Measurements from ENCODE around the gene C9.
"Not testable (repeated sequence)": the region's sequence is repeated elsewhere in the genome, so short reads cannot be mapped to it uniquely, and the experiment has no call there.

C9 gene

DNA sequence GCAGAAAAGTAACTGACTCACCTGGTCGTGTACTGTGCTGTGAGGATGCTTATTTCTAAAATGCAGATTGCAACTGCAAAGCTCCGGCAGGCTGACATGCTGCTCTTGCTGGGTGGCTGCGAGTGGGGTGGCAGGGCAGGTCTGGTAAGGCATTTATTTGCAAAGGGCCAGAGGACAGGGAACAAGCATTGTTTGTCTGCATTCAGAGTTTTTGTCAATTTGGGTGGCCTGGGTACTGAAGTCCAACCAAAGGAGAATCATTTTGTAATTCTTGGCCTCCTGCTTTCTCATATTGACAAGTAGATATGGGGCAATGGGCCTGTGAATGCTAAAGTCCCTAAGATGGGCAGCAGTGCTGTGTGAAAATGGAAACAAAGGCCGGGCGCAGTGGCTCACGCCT lies at the start of gene C9:
Gene C9 (minus strand): TSS at position 129 of the 400 bp plus-strand sequence. CDS start 31 bp downstream, at position 98.
- no peak for DNase-seq

DNA sequence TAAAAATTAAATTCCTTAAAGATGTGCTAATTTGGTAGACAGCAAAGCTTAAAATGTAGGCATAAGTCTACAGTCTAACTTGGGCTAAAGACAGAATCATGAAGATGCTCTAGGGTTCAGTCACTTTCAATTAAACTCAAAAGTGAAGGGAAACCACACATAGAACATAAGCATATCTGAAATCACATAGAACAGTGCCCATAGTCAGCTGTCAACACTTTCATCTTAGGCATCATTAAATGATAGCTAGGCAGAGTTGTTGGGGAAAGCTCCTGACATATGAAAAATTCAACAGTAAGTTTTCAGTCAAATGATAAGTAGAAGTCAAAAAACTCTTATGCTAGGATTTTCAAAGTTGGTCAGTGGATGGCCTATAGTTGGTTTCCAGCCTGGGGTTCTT lies 49.5 kb upstream of the C9 start:
- DNase-seq, result no peak

DNA sequence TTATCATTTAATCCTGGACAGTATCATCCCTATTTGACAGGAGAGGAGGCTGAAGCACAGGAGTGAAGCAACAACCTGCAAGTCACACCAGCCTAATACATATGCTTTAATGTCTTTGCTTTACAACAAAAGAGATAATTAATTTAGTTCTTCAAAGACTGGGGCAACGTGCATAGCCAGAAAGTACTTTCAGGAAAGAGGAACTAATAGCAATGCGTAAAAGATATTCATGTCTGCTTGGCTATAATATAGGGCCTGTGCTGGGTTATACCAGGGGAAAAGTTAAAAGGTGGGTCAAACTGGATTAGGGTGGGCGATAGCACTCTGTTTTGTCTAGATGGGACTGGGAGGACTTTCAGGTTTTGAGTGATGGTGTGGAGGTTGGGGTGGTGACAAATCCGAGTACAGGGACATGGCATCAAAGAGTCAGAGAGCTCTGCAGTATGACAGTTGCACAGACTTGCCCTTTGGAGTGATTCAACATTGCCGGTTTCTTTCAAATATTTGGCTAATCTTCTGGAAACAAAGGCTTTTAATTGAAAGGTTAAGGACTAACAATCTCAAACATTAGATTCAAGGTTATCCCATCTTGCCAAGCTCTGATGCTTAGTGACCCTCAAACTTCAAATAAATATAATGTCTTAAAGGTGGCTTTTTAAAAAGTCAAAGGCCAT lies 48.6 kb upstream of the C9 start:
- DNase-seq, result no peak

DNA sequence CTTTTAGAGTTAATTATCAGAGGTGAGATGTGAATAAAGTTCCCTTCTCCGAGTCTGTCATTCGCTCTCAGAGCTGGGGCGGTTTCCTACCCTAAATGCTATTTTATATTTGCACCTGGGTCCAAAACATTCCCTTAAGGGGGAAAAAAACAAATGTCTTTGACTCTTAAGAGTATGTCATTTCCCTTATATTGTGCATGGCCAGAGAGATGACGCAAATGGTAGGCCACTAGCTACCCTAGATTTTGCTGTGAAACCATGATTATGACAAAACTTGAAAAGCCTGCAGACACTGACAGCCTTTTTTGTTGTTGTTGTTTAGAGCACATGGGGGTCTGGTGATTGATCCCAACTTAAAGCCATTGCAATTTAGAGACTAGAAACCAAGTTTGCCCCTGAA lies 47.7 kb upstream of the C9 start:
- DNase-seq, result no peak

DNA sequence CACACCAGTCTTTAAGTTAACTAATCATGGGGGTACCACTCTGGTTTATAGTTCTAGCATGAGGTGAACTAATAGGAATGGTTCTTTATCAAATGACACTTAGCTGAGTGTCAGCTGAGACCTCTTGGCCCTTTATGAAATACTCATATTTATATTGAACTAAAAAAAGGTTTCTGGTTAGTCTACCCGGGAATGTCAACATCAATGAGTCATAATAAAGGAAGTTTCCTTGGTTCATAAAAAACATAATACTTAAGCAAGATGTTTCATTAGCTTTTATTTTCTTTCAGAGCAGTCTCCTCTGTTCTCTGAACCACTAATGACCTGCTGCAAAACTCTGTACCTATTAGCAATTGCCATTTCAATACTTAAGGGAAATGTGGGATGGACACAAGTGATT lies 46.8 kb upstream of the C9 start:
- DNase-seq, result no peak

DNA sequence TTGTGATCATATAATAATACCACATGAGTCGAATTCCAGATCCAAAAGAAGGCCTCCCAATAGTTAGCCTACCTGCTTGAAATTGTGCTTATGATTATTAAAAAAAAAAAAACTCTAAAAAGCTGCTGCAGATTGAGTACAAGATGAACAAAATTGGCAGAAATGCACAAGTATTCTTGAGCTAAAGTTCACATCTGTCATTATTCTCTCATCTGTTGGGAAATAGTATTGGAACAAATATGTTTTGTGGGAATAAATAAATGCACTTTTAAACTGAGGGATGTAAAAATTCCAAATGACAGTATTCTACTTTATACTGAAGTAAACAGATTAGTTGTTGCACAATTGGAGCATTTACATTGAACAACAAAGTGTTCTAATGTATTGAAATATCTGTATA lies 44.7 kb upstream of the C9 start:
- no peak for DNase-seq

DNA sequence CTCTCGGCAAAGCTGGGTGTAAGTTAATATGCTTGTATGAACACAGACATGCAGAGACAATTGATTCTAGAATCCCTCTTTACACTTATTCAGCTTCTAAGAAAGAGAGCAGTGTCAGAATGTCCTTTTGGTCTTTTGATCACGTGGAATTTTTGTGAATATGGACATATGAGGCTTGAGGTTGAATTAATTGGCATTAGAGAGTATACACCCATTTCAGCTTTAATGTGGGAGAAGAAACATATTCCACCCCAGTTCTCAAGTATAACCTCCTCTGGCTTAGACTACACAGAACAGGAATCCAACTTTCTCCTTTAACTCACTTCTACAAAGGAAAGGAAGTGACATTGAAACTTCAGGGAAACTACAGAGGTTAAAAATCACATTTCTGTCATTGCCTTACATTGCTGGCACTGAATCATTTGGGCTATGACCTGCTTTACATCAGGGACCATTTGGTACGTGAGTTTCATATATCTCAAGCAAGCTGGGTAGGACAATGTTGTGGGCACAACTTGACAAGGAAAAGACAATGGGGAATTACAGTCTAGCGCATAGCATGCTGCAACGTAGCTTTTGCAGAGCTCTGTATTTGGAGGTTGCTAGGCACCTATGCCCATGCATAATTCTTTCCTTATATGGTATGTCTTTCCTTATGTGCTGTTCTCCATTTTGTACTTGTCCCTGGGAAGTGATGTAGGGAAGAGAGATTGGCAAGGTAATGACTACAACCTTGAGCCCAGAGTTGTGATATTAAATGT lies 41.0 kb upstream of the C9 start:
- no peak for DNase-seq

DNA sequence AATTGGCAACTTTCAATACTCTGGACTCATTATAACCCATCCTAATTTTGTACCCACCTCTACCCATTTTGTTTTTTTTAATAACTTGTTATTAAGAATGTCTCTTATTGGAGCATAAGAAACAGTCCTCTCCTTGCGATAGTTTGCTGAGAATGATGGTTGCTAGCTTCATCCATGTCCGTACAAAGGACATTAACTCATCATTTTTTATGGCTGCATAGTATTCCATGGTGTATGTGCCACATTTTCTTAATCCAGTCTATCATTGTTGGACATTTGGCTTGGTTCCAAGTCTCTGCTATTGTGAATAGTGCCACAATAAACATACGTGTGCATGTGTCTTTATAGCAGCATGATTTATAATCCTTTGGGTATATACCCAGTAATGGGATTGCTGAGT lies 39.5 kb upstream of the C9 start:
- not testable (repeated sequence) for DNase-seq

DNA sequence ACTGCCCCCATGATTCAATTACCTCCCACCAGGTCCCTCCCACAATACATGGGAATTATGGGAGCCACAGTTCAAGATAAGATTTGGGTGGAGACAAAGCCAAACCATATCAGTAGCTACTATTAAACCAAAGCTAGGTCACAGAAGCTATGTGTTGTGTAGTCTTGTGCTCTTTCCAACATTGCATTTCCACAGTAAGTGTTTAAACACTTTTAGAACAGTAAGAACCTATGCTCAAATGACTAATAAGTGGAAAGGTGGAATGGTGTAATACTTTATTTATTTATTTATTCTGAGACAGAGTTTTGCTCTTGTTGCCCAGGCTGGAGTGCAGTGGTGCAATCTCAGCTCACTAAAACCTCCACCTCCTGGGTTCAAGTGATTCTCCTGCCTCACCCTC lies 37.8 kb upstream of the C9 start:
- not testable (repeated sequence) for DNase-seq

DNA sequence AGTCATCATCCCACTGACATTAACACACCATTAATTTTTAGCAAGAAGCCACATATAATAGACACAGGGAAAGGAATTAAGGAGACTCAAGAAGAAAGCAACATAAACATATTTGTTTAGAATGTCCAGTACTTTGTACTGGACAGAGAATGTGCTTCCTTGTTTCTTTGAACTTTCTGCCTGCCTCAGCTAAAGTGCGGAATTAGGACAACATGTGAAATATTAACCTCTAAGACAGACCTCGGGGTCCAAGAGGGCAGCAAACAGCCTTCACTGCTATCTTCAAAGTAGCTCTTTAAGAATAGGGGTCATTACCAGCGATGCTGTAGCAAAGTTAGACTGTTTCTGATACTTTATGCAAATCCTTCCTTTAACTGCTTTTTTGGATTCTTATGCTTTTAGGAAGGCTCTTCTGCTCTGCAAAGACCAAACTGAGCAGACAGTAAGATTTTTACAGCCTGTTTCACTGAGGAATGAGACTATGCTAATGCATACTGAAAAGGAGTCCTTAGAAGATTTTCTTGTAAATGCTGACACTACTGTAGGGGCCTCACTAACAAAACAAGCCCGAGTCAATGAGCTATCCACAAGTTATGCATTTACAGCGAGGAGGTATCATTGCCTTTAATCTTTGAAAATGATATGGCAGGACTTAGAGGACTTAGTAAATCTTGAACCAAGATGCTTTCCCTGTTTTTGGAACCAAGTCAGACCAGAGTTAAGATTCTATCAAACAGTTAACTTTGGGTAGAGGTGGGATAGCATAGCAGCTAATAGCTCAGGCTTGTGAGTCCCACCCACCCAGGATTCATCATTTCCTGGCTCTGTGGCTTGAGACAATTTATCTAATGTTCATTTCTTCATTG lies 36.7 kb upstream of the C9 start:
- DNase-seq, result no peak

DNA sequence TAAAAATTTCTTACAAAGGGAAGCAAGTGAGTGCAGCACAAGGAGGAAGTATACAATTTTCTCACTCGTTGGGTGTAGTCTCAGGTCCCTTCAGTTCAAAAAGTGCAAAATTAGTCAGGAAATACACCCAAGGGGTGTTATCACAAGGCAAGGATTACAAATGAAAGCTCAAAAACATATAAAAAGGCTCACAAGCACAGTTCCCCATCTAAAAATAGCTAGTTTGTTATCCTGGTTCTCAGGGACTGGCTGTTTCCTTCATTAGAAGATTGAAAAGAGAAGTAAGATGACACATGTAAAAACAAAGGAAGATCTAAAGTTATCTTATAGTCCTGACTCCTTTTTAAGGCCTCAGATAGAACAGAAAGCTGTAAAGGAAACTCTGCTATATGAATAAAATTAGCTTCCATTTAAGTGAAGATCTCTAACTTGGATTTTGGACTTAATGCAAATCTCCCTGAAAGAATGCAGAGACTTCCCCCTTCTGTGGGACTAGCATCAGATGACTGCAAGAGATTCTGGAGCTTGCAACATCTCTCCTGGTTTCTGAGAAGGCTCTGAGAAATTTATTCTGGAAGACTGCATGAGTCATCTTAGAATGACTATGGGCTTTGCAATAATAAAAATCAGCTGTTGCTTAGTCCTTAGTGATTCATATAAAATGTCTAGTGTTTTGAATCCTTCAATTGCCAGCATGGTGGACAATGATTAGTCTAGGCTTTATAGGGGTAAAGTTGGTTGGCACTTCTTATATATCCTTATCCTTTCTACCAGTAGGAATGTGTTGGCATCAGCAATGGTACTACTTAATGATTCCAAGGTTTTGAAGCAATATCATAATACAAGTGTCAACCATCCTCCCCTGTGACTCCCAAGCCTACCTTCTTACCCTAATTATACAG lies 35.1 kb upstream of the C9 start:
- no peak for DNase-seq

DNA sequence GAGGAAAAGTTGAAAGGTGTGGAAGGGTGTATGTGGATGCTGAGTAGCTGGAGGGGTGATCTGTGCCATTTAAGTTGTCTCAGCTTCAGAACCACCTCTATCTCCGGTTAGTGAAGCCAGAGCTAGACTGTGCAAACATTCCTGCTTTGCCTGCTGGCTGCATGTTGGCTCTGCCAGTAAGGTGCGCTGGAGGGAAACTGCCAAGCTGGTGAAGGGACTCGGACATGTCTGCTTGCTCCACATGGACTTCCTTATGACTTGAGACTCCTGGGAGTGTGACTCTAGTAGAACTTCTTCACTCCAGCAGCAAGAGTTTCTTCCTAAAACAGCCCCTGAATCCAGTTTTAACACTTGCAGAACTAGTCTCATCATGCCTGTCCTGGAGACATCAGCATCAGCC lies 32.5 kb upstream of the C9 start:
- DNase-seq, result no peak

DNA sequence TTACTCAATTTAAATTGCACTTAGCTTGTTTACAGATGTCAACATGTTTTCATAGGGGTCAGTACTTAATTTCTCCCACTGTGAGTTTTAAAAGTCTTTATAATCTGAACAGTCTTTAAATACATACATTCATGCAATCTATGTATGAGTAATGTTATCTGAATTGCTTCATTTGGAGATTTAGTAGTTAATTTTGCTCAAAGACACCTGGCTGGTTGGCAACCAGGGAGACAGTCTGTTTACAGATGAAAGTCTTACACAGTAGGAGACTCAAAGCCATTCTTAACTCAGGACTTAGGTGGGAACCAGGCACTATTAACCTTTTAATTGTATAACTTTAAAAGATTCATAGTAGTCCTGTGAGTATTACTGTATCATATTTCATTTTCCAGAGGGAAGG lies 31.2 kb upstream of the C9 start:
- DNase-seq, result no peak

DNA sequence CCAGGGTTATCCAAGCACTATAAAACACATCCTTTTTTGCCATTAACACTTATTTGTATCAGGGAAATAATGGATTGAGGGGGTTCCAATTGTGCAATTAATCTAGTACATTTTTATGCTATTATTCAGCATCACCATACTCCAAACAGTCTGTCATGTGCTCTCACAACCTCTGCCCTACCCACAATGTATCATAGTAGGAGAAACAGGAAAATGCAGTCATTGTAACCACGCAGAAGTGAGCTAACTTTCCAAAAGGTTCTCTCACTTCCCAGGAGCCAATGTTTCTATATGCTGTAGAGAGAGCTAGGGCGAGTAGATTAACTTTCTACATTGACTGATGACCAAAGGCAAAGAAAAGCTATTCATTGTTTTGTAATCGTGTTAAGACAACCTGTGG lies 30.7 kb upstream of the C9 start:
- no peak for DNase-seq

DNA sequence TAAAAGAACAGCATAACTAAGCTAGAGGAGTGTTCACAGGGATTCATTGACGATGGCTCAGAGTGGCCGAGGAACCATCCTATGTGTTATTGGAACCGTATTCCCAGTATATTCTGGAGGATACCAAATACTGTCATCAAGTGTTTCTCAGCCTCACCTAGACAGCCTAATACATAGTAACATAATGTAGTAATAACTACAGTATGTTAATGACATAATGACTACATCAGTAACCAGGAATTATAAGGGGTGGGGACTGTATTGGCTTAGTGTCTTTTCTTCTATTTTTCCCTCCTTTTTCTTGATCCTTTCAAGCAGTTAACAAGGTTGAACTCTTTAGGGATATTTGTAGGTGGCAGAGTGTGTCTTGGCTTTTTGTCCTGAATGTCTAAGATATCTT lies 26.6 kb upstream of the C9 start:
- no peak for DNase-seq

DNA sequence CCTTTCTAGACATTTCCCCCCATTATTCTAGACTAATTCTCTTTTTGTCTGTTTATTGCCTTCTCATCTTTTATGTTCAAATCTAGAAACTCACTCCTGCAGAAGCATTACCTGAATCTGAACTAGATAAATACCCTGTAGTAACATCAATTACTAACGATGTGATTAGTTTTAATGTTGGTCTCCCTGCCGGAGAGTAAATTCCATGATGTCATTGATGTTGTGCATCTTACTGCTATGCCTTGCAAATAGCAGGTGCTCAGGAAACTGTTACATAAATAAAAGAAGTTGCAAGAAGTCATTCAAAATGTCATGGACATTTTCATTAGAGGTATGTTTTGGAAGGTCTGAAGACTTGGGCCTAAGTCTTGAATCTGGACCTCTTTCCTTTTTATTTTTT lies 23.0 kb upstream of the C9 start:
- DNase-seq, result no peak

DNA sequence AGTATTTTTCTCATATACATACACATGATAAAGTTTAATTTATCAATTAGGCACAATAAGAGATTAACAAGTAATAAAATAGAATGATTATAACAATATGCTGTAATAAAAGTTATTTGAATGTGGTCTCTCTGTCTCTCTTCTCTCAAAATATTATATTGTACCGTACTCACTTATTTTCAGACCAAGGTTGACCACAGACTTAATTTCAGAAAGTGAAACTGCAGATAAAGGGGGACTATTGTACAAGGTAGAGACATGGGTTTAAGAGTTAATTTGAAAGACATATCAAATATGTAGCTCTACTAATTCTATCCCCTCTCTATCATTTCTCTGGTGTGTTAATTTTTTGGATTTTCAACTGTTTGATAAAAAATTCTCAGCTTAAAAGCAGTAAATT lies 20.0 kb upstream of the C9 start:
- DNase-seq, result no peak

DNA sequence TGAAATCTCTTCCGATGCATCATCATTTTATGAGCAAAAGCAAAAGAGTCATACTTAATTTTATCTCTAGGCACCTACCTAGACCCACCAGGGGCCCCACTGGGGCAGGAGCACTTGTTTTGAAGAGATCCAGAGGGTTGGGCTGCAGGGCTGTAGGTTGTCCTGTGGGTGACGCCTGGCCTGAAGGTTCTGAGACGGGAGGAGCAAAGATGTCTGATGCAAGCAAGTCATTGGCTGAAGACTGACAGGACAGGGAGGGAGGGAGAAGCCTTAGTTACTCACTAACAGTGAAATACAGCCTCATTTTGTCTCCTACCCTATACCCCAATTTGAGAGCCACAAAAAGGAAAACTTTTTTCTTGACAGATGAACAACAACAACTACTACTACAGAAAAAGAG lies 17.1 kb upstream of the C9 start:
- DNase-seq, result no peak

DNA sequence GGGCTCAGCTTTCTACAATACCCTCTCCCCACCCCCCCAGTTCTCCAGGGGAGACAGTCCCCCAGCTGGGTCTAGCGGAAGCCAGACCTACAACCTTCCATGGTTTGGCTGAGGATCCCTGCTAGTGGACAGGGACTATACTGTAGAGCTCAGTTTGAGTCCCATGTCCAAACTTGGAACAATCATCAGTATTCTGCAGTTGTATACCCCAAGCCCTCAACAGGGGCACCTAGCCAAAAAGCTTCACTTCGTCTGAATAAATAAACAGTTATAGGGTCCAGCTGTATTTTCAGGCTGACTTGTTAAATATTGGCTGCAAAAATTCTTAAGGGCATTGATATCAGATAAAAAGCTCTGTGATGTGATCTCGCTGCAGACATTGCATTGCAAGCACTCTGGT lies 15.4 kb upstream of the C9 start:
- no peak for DNase-seq

DNA sequence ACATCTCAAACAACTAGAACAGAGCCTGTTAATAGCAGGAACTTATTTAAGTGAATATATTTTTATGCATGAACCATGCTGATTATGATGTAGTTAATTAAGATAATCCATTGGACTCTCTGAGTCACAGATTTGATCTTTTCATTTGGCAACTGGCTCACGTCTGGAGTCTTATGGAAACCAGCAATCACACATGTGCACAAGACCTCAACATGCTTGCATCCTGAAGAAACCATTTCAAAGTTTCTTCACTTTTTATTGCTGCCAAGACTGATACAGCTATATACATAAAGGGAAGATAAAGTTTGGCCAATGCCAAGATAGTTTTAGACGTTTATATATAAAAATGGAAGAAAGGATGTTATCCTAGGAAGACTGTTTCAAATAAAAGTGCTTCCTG lies 13.3 kb upstream of the C9 start:
- DNase-seq, result no peak

DNA sequence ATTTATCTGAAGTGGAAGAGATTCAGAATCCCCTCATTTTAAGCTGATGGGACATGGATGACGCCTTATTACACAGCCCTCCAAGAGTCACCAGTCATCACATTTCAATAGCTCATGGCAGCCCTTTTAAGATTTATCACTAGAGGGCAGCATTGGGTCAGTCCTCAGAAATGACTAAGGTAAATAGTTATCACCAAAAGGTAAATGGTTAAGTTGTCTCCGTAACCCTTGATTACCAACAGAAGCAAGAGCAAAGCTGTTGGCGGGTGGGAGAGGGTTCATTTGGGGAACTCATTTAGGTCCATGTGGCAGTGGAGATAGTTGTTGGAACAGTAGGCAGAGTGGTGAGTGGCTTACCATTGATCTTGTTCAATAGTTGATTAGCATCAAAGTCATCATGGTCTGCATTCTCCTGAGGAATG lies 12.0 kb upstream of the C9 start:
- DNase-seq, result peak; percentile 14

DNA sequence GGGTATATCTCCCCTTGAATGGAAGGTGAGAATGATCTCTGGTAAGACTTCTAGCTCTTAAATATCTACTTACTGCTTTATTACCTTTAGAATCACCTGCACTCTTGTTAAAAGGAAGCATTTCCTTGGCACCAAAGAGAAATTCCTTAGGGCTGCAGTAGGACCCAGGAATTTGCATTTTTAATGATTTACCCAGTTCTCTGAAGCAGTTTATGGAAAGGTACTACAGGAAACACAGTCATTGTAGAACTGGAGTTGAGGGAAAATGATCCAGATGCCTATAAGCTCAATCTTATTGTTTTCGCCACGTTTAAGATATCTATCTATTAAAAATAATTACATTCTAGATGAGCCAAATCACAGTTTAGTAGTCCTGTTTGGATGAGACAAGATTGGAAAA lies 9.5 kb upstream of the C9 start:
- no peak for DNase-seq

DNA sequence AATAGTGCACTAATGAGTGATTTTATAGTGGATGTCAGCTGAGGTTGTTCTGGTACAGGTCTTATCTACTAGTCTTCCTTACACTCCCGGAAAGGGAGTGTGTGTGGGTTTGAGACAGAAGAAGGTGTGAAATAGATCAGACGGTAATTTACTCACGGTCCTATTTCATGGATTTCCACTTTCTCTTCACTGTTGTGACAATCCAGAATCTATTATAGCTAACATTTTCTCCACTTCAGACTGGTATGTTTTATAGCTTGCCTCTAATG lies 7.0 kb upstream of the C9 start:
- DNase-seq, result no peak
